ENCODE data around the gene ATP10A. TPM values are rescaled to one million over a fixed set of nuclear protein-coding genes. Genes with fewer than 3 reads are reported as not detected.

ATP10A gene
- total RNA-seq, 1 donor from 2014 or later, result 0.22 TPM

DNA sequence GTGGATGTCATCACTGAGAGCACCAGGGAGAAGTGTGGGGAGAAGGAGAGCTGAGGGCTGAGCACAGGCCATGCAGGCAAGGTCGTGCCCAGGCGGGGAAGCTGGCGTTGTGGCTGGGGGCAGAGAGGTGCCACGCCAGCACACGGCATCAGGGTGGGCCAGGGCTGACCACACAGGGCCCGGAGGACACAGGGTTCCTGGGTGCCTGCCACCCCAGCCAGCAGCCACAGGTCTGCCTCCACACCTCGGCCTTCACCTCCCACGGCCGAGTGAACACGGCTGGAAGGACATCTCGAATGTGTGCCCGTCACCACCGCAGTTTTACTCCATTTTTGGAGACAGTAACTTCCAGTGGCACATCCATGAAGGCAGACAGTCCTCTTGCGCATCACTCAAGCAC is 77.1 kb downstream of the ATP10A start:
- no peak for DNase-seq (ENCODE audit: low spot score in 2 of 2, unreplicated experiment in 2 of 2)
- Mint-ChIP-seq H3K27ac (no peak overlapping the region), H3K9me3 (no peaks in the 10 kb centered on the region), H3K27me3 (ENCODE audit: low read depth) (peaks cover 11% of the 10 kb centered on the region), H3K4me3 (no peak overlapping the region), H3K36me3 (no peaks in the 10 kb centered on the region), H3K4me1 (no peaks in the 10 kb centered on the region)
- TF ChIP-seq, protein P1, sequence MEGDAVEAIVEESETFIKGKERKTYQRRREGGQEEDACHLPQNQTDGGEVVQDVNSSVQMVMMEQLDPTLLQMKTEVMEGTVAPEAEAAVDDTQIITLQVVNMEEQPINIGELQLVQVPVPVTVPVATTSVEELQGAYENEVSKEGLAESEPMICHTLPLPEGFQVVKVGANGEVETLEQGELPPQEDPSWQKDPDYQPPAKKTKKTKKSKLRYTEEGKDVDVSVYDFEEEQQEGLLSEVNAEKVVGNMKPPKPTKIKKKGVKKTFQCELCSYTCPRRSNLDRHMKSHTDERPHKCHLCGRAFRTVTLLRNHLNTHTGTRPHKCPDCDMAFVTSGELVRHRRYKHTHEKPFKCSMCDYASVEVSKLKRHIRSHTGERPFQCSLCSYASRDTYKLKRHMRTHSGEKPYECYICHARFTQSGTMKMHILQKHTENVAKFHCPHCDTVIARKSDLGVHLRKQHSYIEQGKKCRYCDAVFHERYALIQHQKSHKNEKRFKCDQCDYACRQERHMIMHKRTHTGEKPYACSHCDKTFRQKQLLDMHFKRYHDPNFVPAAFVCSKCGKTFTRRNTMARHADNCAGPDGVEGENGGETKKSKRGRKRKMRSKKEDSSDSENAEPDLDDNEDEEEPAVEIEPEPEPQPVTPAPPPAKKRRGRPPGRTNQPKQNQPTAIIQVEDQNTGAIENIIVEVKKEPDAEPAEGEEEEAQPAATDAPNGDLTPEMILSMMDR (IDR thresholded peaks at IDR 0.05; ENCODE audit: unreplicated experiment), result no peak

- TF ChIP-seq, protein P1 (IDR thresholded peaks at IDR 0.05; ENCODE audit: unreplicated experiment), result no peak
- DNase-seq (ENCODE audit: low spot score in 2 of 2, unreplicated experiment in 2 of 2), result no peak
- Mint-ChIP-seq H3K9me3 (no peaks in the 10 kb centered on the region), H3K27me3 (ENCODE audit: low read depth) (peaks cover 11% of the 10 kb centered on the region), H3K4me3 (no peak overlapping the region), H3K4me1 (no peaks in the 10 kb centered on the region), H3K36me3 (no peaks in the 10 kb centered on the region), H3K27ac (no peak overlapping the region)
Observed at GRCh38 chr15:25785641-25786025, 77.5 kb downstream of the ATP10A start.

DNA sequence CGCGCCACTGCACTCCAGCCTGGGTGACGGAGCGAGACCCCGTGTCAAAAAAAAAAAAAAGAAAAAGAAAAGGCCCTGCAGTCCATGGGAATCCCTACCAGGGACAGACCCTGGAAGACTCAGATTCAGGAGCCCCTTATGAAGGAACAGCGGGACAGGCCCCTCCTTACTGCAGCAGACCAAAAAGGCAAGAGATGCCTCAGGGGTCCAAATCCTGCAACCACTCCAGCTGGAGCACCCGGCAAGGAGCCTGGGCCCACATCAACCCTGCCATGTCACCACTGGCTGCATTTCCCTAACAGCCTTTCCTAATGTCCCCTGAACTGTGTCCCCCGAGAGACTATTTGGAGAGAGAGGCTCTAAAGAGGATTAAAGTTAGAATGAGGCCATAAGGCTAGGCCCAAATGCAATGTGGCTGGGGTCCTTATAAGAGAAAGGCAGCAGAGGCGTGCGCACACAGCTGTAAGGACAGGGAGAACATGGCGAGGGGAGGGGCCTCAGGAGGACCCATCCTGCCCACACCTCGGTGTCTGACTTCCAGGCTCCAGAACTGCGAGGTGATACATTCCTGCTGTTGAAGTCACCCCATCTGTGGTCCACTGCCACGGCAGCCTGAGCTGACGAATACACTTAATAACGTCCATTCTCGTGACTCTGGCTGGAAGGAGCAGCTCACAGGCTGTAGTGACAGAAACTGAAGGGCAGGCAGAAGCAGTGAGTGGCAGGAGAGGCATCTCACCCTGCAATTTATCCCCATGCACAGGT is 78.1 kb downstream of the ATP10A start:
- Mint-ChIP-seq H3K9me3 (no peaks in the 10 kb centered on the region), H3K4me1 (no peaks in the 10 kb centered on the region), H3K27me3 (ENCODE audit: low read depth) (peaks cover 6% of the 10 kb centered on the region), H3K27ac (no peak overlapping the region), H3K4me3 (no peak overlapping the region), H3K36me3 (no peaks in the 10 kb centered on the region)
- DNase-seq (ENCODE audit: low spot score in 2 of 2, unreplicated experiment in 2 of 2), result no peak
- TF ChIP-seq, protein P1 (IDR thresholded peaks at IDR 0.05; ENCODE audit: unreplicated experiment), result no peak

- H3K27ac Mint-ChIP-seq, result no peak overlapping the region
- no peaks in the 10 kb centered on the region for H3K9me3 Mint-ChIP-seq
- peaks cover 2% of the 10 kb centered on the region for H3K27me3 Mint-ChIP-seq (ENCODE audit: low read depth)
- no peak overlapping the region for H3K4me3 Mint-ChIP-seq
- peaks cover 3% of the 10 kb centered on the region for H3K4me1 Mint-ChIP-seq
- TF ChIP-seq, protein P1 (IDR thresholded peaks at IDR 0.05; ENCODE audit: unreplicated experiment), result peak; percentile 32
- no peak for DNase-seq (ENCODE audit: low spot score in 2 of 2, unreplicated experiment in 2 of 2)
- H3K36me3 Mint-ChIP-seq, result no peaks in the 10 kb centered on the region
Observed at GRCh38 chr15:25783607-25784540, 79.3 kb downstream of the ATP10A start.

DNA sequence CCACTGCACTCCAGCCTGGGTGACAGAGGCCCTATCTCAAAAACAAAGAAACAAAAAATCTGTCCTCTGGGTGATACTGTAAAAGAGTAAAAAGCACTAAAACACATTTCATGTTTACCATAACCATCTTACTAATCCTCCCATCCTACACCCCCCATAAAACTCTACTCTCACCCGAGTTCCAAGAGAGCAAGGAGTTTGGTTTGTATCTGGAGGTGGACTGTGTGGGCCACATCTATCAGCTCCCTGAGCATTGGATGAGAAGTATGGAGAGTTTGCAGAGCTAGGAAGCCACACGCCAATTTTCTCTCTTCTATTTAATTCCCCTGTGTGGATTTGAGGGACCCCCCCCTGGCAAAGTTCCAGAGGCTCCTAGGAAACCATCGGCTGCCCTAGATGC is 80.0 kb downstream of the ATP10A start:
- no peaks in the 10 kb centered on the region for H3K9me3 Mint-ChIP-seq
- H3K4me3 Mint-ChIP-seq, result no peak overlapping the region
- peaks cover 1% of the 10 kb centered on the region for H3K27me3 Mint-ChIP-seq (ENCODE audit: low read depth)
- H3K36me3 Mint-ChIP-seq, result no peaks in the 10 kb centered on the region
- peaks cover 8% of the 10 kb centered on the region for H3K4me1 Mint-ChIP-seq
- H3K27ac Mint-ChIP-seq, result no peak overlapping the region
- TF ChIP-seq, protein P1 (IDR thresholded peaks at IDR 0.05; ENCODE audit: unreplicated experiment), result no peak
- no peak for DNase-seq (ENCODE audit: low spot score in 2 of 2, unreplicated experiment in 2 of 2)

All from mesothelial cell of epicardium (in vitro differentiated cells).